LNCAP (cell line): ENCODE results near the gene RNF4.

Experiments
- TF ChIP-seq, protein P1 (sequence below): fragments of 450-650 bp; IDR thresholded peaks from 2 replicates; pipeline ENCODE4 v1.5.1; 2017; ENCODE audit warnings: mild to moderate bottlenecking

Gene RNF4, protein sequence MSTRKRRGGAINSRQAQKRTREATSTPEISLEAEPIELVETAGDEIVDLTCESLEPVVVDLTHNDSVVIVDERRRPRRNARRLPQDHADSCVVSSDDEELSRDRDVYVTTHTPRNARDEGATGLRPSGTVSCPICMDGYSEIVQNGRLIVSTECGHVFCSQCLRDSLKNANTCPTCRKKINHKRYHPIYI

DNA sequence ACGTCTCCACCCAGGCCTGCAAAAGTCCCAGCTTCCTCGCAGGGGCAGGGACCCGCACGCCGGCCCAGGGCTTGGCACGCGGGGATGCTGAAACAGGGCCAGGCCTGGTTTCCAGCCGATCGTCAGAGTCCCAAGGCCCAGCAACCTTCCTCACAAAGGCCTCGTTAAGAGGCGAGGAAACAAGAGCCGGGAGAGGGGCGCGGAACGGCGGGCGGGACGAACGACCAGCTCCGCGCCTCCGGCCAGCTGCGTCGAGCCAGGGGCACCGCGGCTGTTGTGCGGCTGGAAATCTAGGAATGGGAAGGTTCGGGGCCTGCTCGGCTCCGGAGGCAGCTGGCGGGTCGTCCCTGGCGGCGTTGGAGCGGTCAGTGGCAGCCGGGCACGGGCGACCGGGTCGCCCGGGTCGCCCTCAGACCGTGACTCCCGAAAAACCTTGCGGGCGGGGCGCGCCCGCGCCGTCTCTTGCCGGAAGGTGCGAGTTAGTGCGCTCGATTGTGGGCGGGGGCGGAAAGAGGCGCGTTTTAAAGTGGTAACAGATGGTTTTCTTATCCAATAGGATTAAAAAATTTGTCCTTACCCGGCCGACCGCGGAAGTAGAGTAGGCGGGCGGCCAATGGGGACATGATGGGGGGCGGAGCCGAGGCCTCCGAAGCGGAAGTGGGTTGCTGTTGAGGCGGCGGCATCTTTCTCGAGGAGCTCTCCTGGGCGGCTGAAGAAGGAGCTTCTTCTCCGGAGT is at the start of gene RNF4:
TSS of gene RNF4 (plus strand) at position 651 of the 736 bp plus-strand sequence. CDS start 21,388 bp downstream, outside the sequence.
- TF ChIP-seq, protein P1, sequence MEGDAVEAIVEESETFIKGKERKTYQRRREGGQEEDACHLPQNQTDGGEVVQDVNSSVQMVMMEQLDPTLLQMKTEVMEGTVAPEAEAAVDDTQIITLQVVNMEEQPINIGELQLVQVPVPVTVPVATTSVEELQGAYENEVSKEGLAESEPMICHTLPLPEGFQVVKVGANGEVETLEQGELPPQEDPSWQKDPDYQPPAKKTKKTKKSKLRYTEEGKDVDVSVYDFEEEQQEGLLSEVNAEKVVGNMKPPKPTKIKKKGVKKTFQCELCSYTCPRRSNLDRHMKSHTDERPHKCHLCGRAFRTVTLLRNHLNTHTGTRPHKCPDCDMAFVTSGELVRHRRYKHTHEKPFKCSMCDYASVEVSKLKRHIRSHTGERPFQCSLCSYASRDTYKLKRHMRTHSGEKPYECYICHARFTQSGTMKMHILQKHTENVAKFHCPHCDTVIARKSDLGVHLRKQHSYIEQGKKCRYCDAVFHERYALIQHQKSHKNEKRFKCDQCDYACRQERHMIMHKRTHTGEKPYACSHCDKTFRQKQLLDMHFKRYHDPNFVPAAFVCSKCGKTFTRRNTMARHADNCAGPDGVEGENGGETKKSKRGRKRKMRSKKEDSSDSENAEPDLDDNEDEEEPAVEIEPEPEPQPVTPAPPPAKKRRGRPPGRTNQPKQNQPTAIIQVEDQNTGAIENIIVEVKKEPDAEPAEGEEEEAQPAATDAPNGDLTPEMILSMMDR: no peak

DNA sequence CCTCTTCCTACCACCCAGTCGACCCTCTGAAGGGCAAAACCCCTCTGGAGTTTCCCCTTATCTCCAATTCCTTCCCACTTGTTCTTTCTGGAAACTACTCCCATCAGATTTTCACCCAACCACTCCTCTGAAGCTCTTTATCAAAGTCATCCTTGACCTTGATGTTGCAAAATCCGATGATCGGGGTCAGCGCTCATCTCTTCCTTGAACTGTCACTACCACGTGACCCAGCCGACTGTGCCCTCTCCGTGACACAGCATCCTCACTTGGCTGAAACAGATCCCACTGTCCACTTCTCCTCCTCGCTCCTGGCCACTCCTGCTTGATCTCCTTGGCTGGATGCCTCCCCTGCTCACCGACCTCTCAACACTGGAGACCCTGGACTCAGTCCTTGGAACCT is 49.1 kb upstream of the RNF4 start:
- TF ChIP-seq, protein P1: no peak

DNA sequence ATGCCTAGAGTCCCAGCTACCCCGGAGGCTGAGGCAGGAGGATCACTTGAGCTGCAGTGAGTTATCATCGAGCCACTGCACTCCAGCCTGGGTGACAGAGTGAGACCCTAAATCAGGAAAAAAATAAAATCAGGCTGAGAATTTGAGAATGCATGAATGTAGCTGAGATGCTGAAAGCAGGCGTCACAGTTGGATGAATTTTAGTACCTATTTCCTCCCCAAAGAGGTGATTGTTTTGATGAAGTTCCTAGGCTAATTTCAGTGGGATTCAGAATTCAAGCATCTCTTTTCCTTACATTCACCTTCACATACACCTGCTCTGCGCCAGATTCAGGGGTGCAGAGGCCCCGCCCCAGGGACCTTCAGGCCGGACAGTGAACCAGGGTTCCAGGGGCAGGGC is 47.0 kb upstream of the RNF4 start:
- TF ChIP-seq, protein P1: no peak

DNA sequence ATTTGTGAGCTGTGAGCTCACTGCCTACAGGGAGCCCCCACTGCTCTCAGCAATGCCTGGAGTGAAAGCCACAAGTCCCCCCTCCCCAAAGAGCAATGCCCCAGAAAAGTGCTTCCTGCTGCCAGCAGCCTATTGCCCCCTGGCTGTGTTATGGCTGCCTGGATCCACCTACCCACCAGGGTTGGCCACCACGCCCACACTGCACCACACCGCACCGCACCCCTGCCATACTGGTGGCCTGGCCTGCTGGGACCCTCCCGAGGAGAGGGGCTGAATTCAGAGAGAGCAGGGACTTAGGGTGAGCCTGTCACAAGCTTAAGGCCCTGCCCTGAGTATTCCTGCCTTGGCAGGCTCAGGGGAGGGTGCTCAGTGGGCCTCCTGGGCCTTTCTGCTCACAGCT is 45.8 kb upstream of the RNF4 start:
- TF ChIP-seq, protein P1: no peak

DNA sequence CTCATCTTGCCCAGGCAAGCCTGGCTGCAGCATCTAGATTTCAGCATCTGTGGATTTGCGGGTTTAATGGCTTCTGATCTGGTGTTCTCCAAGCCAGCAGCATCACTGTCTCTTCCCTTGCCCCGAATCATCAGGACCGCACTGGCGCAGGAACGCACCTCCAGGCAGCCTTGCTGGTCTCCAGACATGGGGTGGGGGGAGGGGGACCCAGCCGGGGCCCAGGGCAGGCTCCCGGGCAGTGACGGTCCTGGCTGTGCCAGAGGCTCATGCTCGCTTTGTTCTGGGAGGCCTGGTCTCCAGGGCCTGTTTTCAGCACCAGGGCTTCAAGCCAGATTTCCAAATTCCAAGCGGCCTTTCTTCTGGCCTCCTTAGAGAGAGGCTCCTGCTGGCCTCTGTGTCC is 45.2 kb upstream of the RNF4 start:
- TF ChIP-seq, protein P1: no peak

DNA sequence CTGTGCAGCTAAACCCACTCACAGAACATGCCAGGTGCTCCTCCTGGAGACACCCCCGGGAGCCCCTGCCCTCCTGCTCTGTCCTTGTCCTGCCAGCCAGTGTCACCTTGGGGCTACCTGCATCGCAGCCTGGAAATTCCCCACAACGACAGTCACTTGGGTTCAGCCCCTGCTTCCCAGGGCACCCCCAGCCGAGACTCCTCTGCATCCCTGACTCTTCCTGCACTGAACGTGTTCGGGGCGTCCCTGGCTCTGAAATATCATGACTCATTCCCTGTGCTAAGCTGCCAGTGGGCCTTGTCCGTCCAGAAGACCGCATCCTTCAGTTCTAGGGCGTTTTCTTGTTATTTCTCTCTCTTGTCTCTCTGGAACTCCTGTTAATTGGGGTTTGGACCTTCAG is 44.3 kb upstream of the RNF4 start:
- TF ChIP-seq, protein P1: no peak

DNA sequence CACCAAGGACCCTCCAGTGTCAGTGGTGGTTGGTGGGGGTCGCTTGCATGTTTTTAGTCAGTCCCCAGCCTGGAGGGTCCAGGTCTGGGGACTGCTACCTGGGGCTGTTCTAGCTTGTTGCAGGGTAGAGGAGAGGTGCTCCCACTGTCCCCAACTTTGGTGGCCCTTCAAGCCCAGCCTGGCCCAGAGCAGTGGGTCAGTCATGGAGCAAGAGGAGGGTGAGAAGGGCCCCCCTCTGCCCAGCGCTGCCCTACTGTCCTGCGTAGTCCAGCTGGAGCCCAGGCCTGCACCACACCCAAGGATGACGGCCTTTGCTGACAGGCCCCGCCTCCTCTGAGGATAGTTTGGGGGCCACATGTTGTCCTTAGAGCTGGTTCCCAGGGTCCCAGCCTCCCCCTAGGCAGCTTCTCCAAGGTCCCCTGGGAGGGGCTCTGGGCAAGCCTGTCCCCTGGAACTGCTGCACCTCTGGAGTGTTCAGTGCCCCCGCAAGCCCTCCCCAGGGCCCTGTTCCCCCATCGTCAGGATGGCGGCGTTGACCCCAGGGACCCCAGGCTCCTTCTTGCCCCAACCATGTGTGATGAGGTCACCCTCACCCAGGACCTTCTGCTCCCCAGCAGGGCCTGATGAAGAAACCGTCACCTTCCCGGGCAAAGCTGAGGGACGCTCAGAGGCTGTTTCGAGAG is 43.4 kb upstream of the RNF4 start:
- TF ChIP-seq, protein P1: no peak
